HG03469 (cell line): Measurements from ENCODE around the gene ZNHIT1.

Experiments
- ATAC-seq: cut with Tn5 transposase; IDR thresholded peaks from one replicate; pipeline ENCODE4 v1.9.1; 2021; ENCODE audit warnings: mild to moderate bottlenecking, moderate library complexity, moderate number of reproducible peaks; ENCODE audit not compliant: unreplicated experiment

The ZNHIT1 gene

DNA sequence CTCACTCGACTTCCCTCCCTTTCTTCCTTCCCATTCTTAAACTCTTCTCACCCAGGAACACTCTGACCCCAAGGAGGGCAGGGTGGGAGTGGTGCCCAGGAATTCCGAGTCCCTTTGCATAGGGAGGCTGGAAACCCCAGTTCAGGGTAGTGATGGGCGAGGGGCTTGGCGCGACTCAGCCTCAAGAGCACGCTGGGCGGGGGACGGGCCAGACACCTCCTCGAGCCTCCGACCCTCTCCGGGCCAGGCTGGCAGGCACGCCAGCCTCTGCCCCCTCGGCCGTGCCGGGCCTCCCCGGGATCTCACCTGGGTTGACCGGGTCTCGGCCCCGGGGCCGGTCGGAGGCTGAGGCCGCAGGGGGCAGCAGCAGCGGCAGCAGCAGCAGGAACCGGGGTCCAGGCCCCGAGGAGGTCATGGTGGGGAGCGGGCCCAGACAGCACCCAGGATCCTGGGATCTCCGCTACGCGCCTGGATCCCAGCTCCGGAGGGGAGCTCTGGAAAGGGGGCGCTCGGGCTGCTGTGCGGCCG lies 1.0 kb upstream of the ZNHIT1 start:
- ATAC-seq, result no peak

DNA sequence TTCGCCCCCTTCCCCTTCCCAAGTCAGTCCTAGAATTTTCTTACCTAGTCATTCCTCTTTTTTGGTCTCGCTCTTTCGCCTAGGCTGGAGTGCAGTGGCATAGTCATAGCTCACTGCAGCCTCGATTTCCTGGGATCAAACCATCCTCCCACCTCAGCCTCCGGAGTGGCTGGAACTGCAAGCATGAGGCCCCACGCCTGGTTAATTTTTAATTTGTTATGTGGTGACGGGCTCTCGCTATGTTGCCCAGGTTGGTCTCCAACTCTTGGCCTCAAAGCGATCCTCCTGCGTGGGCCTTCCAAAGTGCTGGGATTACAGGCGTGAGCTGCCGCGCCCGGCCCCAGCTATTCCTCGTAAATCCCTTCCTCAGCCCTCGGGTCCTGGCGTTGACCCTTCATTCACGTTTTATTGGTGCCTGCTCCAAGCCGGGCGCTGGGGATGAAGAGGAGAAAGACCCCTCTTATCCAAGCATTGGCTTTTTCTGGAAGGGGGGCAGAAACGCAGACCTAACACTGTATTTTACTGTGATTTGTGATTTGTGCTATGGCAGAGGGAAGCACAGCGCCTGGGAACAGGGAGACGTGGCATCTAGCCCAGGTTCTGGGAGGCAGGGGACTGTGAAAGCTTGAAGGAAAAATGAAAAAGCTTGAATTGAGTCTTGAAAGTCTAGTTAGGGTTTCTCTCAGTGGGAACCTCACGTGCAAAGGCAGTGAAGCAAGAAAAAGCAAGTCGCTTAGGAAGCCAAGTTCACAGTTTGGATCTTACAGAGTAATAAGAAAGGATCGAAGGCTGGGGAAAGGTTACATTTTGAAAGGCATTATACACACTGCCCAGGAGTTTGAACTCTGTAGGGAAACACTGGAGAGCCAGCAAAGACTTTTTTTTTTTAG lies 516 bp downstream of the ZNHIT1 start:
- ATAC-seq, result no peak

DNA sequence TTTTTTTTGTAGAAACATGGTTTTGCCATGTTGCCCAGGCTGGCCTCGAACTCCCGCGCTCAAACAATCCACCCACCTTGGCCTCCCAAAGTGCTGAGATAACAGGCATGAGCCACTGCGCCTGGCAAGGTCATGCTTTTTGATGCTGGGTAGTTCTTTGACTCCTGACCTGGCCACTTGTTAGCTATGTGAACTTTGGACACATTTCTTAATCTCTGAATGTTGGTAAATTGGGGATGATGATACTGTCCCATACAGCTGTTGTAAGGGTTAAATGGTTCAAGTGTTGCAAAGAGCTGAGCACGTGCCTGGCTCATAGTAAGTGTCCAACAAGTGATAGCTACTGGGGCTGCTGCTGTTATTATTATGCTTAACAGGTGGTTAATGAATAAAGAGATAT lies 2.3 kb downstream of the ZNHIT1 start:
- ATAC-seq, result no peak

DNA sequence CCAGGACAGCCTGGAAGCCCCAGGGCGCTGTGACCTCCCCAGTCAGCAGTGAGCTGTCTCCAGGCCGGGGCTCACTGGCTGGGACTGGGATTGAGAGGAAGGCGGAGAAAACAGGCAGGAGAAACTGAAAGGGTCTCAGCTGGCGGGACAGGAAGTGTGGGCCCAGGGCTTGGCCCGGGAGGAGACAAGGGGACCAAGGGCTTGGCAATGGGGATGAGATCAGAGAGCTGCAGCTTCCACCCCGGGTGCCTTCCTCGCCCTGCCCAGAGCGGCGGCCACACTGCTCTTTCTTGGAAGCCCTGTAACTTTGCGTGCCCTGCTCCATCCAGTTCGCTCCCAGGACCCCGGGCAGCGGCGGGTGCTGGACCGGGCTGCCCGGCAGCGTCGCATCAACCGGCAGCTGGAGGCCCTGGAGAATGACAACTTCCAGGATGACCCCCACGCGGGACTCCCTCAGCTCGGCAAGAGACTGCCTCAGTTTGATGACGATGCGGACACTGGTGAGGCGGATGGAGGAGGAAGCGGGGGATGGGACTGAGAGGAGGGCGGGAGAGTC lies 4.4 kb downstream of the ZNHIT1 start:
- no peak for ATAC-seq

DNA sequence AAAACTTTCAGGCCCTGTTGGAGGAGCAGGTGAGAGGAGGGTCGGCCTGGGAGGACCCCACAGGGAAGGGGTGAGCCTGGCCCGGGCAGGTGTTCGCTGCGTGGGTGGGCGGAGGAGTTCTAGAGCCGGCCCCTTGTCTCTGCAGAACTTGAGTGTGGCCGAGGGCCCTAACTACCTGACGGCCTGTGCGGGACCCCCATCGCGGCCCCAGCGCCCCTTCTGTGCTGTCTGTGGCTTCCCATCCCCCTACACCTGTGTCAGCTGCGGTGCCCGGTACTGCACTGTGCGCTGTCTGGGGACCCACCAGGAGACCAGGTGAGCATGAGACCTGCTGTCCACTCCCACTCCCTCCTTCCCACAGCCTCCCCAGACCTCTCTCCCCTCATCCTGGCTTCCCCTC lies 5.6 kb downstream of the ZNHIT1 start:
- no peak for ATAC-seq

DNA sequence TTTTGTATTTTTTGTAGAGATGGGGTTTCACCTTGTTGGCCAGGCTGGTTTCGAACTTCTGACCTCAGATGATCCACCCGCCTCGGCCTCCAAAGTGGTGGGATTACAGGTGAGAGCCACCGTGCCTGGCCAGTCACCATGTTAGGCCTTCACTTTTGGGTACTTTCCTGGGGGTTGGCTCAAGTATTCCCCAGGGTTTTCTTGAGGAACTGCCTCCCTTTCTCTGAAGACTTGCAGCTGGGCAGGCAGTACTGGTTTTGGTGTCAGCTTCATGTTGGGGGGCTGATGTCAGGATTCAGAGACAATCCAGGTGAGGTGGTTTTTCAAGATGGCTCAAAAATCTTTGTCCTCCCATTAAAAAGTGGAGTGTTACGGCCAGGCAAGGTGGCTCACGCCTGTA lies 7.7 kb downstream of the ZNHIT1 start:
- ATAC-seq, result no peak

DNA sequence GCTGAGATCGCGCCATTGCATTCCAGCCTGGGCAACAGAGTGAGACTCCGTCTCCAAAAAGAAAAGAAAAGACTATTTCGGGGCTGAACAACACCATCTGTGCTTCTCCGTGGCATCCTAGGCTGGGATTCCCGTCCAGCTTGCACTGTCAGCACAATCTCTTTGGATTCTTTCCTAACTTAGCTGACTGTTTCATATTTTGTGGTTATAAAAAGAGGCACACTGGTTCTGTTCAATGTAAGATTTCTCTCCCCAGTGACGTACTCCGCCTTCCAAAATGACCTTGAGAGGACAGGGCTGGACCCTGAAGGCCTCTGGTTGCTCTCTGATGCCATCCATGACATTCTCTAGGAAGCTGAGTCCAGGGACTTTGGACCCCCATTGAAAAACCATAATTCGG lies 8.8 kb downstream of the ZNHIT1 start:
- ATAC-seq, result no peak

DNA sequence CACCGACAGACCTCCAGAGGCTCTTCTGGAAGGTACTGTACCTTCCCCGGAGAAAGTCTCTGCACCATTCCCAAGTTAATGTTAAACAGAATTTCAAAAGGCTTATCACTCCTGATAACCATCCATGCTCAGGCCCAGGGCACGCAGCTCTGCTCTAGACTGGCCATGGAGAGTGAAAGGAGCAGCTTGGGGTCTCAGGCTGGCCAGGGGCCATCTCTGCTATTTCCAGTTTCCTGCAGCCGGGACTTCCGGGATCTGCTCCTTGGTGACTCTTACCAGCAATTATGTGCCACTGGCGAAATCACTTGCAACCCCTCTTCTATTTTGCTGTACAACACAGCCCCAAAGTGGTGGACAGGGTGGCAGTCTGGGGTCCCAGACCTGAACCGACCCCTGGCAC lies 13.7 kb downstream of the ZNHIT1 start:
- ATAC-seq, result no peak

DNA sequence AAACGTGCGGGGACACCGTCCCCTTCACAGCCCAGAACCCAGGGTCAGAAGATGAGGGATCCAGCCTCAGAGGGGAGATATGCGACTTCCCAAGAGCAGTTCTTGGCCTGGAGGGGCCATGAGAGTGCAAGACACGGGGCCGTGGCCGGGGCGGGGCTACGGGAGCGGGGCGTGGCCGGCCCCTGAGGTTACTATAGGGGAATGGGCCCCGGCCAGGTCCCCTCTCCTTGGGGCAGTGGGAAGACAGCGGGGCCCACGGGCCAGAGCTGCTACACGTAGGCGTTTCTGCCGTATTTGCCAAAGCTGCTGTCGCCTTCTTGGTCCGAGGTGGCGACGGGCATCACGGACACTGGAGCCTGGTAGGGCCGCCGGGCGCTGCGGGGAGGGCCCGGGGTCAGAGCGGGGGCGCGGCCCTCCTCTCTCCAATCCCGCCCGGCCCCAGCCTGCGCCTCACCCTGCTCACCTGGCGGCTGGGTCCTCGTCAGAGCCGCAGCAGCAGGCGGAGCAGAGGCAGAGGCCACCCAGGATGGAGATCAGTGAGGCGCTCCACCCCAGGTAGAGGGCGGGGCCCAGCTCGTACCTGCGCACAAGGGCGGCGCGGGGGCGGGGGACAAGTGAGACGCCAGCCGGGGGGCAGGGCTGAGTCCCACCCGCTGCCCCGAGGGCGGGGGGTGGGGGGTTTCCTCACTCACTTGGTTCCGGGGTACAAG lies 14.3 kb downstream of the ZNHIT1 start:
- no peak for ATAC-seq

DNA sequence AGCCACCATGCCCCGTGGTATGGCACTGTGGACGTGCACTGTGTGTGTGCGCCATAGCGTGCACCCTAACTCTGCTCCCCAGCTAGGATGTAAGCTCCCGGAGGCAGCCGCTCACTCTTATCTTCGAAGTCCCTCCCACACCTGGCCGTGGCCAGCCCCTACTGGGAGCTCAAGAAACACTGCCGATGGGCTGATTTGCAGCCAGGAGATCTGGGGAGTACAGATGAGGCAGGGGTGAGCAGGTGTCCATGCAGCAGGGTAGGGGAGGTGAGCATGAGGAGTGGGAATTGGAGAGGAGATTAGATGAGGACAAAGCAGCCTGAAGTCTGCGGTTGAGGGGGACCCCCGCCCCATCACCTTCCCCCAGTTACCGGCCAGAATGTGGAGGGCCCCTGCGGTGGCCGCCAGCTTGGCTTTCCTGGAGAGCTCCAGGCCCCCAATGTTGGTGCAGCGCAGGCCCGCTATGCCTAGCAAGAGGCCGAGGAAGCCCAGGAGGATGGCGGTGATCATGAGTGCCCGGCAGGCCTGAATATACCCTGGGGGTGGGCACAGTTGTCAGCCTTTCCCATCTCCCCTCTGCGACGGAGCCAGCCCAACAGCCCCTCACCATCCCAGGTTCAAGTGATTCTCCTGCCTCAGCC lies 16.1 kb downstream of the ZNHIT1 start:
- no peak for ATAC-seq

DNA sequence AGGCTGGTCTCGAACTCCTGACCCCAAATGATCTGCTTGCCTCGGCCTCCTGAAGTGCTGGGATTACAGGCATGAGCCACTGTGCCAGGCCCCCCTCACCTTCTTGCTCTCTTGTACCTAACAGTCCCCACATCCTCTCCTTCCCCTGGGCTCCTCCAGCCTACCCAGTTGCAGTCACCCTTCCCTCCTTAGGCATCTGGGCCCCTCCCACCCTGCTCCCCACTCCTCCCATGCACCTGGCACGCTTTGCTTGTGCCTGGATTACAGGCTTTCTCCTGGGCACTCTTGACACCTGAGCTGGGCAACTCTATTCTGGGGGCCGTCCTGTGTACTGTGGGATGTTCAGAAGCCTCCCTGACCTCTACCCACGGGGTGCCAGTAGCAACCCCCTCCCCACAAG lies 16.7 kb downstream of the ZNHIT1 start:
- no peak for ATAC-seq

DNA sequence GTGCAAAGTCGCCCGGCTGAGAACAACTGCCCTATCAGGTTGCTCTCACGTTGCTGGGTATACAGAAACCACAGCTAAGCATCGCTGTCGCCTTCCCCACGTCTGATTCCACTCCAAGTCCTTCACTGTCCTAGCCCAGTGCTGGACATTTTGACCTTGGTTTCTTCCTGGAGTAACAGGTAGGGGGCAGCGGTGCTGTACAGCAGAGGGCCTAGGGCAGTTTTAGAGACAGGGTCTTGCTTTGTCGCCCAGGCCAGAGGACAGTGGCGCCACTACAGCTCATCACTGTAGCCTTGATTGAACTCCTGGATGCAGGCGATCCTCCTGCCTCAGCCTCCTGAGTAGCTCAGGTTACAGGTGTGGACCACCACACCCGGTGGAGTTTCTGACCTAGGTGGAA lies 17.1 kb downstream of the ZNHIT1 start:
- no peak for ATAC-seq

DNA sequence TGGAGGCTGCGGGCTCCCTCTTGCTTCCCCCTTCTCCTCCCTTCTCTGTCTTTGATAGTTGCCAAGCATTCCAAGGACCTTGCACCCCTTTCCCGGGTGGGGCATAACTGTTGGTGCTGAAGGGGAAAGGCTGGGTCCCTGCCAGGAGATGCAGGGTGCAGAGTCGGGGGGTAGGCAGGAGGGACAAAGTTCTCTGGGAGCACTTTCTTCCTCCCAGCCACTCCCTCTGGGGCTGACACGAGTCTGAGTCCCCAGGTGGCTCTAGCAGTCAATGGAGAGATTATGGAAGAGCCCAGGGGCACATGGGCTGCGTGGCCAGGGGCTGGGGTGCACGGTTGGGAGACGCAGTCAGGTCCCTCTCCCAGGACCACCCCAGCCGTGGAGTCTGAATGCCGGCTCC lies 17.6 kb downstream of the ZNHIT1 start:
- ATAC-seq, result no peak

DNA sequence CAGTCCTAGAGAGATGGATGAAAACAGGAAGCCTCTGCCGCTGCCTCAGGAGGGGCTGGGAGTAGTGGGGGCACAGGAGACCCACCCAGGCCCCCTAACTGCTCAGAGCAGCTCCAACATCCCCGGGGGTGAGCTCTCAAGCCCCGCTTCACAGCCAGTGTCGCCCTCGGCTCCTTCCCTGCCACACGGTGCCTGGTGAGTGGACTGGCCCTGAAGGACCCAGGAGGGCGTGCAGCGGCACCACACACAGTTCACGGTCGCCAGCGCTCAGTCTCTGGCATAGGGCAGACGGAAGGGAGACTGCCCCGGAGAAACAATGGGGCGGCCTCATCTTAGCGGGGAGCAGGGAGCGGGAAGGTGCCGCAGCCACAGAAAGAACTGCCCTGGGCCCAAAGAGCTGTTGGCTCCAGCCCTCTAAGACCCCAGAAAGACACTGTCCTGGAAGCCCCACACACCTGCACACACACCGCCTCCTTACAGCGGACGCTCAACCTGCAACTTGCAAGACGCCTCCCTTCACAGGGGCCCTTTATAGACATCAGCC lies 18.4 kb downstream of the ZNHIT1 start:
- ATAC-seq, result no peak

DNA sequence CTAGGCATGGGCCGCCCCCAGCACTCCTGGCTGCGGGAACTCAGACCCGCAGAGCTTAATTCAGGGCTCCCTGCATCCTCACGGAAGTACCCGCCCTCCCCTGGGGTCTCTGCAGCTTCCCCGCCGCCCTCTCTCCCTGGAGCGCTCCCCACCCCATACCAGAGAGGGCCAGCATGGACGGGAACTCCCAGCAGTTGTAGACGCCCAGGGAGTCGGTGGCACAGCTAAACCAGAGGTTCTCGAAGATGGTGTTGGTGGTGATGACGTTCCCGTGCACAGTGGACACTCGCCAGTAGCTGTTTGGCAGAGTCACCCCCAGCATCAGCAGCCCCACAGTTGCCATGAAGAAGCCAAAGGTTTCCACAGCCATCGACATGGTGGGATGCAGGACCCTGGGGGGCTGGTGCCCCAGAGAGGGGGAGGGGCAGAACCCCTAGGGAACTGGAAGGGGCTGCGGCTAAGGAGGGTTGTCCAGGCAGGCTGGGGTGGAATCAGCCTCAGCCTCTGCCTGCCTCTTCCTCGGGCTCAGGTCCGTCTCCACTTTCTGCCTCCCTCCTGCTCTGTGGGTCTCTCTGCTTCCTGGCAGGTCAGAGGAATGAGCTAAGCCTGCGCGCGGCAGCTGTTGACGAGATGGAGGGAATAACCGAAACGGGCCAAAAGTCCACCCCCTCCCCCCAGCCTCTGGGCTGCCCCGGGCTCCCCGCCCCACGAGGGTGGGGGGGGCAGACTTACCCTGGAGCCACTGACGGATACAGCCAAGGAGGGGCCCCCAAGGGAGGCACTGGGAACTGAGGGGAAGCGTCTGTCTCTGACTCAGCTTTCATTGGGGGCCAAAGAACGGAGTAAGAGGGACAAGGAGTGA lies 19.5 kb downstream of the ZNHIT1 start, which contains the start of gene CLDN15:
TSS of gene CLDN15 (minus strand) at position 597 of the 862 bp plus-strand sequence. CDS start at position 376, 221 bp downstream.
- ATAC-seq, result no peak

DNA sequence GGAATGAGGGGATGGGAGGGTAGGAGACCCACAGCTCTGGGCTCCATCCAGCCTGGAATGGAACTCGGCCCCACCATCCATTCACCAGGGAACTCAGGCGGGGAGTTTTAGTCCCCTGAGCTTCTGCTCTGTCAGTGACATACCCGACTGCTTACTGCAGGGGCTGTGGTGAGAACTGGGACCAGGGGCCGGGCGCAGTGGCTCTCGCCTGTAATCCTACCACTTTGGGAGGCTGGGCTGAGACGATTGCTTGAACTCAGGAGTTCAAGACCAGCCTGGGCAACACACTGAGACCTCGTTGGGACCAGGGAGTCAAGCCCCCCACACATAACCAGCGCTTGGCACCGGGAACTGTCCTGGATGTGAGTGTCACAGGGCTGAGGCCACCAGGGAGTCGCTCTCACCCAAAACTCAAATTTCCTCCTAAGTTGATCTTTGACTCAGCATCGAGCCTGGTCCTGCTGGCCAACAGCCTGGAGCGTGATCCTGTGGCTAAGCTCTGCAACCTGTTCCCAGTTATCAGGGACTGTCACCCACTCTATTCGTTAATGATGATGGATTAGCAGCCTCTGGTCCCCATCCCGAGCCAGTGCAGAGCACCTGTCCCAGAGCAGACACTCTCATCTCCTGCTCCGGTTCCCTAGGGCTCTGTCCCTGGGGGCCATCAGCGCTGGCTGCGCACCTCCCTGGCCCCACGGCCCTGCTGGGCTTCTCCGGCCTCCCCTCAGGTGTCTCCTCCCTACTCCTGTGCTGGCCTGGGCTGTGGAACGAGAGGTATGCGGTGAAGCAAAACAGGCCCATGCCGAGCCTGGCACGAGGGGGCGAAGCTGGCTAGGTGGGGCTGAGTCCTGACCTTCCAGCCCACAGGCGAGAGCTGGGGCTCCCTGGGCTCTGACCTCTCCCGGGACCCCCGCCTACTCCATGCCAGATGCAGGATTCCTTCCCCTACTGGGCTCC lies 20.5 kb downstream of the ZNHIT1 start:
- ATAC-seq, result no peak

DNA sequence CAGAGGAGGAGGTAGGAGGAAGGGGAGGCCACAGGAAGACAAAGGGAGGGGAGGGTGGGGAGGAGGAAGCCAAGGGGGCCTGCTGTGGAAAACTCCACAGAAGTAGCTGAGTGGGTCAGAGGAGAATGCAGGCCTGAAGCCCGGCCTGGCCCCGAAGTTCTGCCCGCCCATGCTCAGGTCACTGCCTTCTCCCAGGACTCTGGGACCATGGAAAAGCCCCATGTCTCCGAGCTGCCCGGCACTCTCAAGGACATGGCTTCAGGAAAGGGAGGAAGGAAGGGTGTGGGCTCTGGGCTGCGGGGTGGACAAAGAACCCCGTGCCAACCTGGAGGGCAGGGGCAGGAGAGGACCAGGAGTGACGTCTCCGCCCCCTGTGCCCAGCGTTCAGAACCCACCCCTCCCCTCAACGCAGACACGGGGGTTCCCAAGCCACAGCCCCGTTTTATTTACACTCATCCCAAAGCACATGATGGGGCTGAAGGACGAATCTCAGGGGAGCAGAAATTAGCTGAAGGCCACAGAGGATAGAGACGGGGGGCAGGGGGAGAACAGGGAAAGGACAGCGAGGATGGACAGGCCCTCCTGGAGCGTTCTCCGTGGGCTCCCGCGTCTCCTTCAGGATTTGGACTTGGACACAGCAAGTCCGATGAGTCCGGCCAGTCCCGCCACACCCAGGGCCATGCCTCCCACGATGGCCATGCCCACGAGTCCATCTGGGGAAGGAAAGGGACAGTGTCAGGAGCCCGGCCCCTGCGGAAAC lies 21.4 kb downstream of the ZNHIT1 start:
- no peak for ATAC-seq

DNA sequence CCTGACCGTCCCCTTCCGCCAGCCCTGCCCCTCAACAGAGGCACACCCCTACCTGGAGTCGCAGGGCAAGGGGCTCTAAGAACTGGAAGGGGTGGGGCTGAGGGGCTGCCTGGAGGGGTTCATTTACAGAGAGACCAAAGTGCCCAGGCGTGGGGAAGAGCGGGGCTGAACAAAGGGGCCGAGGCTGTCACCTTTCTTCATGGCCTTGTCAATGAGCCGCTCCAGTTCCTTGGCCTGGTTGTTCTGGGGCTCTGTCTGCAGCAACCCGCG lies 21.9 kb downstream of the ZNHIT1 start:
- no peak for ATAC-seq
